Tibial artery (tissue), 4 donors: Measurements from ENCODE around the gene SERPINC1.

ENCODE experiments used
- DNase-seq, 2 donors: peaks; one replicate each; pipeline ENCODE4 v3.0.0-alpha.2; 2019
- H3K27ac ChIP-seq, 2 donors: fragments of 200-600 bp; sonication (generic) in 1 of 2; 1 replicate in 1 of 2; 2 replicates in 1 of 2; pipeline ENCODE4 v1.5.1; 2018 to 2019; ENCODE audit warnings: mild to moderate bottlenecking in 1 of 2
- H3K27me3 ChIP-seq, 2 donors: fragments of 200-600 bp; sonication (generic) in 1 of 2; one replicate each; pipeline versions ENCODE4 v1.5.1 to v1.6.0; 2016 to 2019
- H3K36me3 ChIP-seq, 3 donors: fragments of 200-600 bp; sonication (generic) in 2 of 3; one replicate each; pipeline ENCODE4 v1.5.1; 2016 to 2019; ENCODE audit warnings: mild to moderate bottlenecking in 2 of 3
- H3K4me1 ChIP-seq, 4 donors: fragments of 200-600 bp; sonication (generic) in 2 of 4; 1 replicate in 3 of 4; 2 replicates in 1 of 4; pipeline ENCODE4 v1.5.1; 2016 to 2019
- H3K4me3 ChIP-seq, 2 donors: fragments of 200-600 bp; sonication (generic) in 1 of 2; 1 replicate in 1 of 2; 2 replicates in 1 of 2; pipeline ENCODE4 v1.5.1; 2018 to 2019; ENCODE audit warnings: mild to moderate bottlenecking in 2 of 2
- H3K9me3 ChIP-seq, 3 donors: fragments of 200-600 bp; sonication (generic) in 1 of 3; one replicate each; pipeline ENCODE4 v1.5.1; 2016 to 2019
- CTCF ChIP-seq, 2 experiments: fragments of 200-600 bp in 1 of 2; fragments of 450-650 bp in 1 of 2; IDR thresholded peaks; one replicate each; pipeline ENCODE4 v1.5.1; 2017 to 2019; ENCODE audit warnings: antibody characterized with exemption in 2 of 2, mild to moderate bottlenecking in 1 of 2, moderate library complexity in 1 of 2
- intact Hi-C: fragments of 100-400 bp; cut with DNase I; formaldehyde crosslinking; loops from one replicate; pipeline ENCODE4 v1.15.0; 2023; ENCODE audit warnings: low total_unique reads

The SERPINC1 gene

GRCh38 chr1:173878251-173878650 is 38.9 kb downstream of the SERPINC1 start:
- Histone ChIP-seq H3K27ac (no peak overlapping the region), H3K36me3 (peaks cover 30 to 54% (median 51%) of the 10 kb centered on the region in 3 donors)
- TF ChIP-seq CTCF (IDR thresholded peaks at IDR 0.05), result no peak

GRCh38 chr1:173876732-173877131 is 40.4 kb downstream of the SERPINC1 start:
- peaks cover 30 to 56% (median 54%) of the 10 kb centered on the region in 3 donors for H3K36me3 ChIP-seq
- no peaks in the 10 kb centered on the region for H3K27me3 ChIP-seq
- no peak for TF ChIP-seq CTCF (IDR thresholded peaks at IDR 0.05)
- no peak for DNase-seq
- no peaks in the 10 kb centered on the region for H3K9me3 ChIP-seq
- H3K4me1 ChIP-seq, result no peaks in the 10 kb centered on the region
- intact Hi-C loops, result no loop called here
- H3K4me3 ChIP-seq, result no peak overlapping the region
- H3K27ac ChIP-seq, result no peak overlapping the region

More at GRCh38 chr1:173878251-173878650, 38.9 kb downstream of the SERPINC1 start:
- H3K4me1 ChIP-seq, result no peaks in the 10 kb centered on the region
- no peak overlapping the region for H3K4me3 ChIP-seq
- no peaks in the 10 kb centered on the region for H3K9me3 ChIP-seq
- no peak for DNase-seq
- H3K27me3 ChIP-seq, result no peaks in the 10 kb centered on the region
- intact Hi-C loops, result no loop called here

- no peak overlapping the region for H3K27ac ChIP-seq
- H3K4me3 ChIP-seq, result no peak overlapping the region
- H3K27me3 ChIP-seq, result no peaks in the 10 kb centered on the region
- no peaks in the 10 kb centered on the region for H3K9me3 ChIP-seq
- intact Hi-C loops, result no loop called here
- H3K36me3 ChIP-seq, result peaks cover 23 to 42% (median 37%) of the 10 kb centered on the region in 3 donors
- peaks cover 0 to 24% (median 8%) of the 10 kb centered on the region in 4 donors for H3K4me1 ChIP-seq
- no peak for DNase-seq
- no peak for TF ChIP-seq CTCF (IDR thresholded peaks at IDR 0.05)
Measured at GRCh38 chr1:173871500-173871899, 45.6 kb downstream of the SERPINC1 start.

- no peak for DNase-seq
- Histone ChIP-seq H3K9me3 (no peaks in the 10 kb centered on the region), H3K36me3 (peaks cover 23 to 38% (median 37%) of the 10 kb centered on the region in 3 donors), H3K4me3 (no peak overlapping the region), H3K27me3 (no peaks in the 10 kb centered on the region), H3K4me1 (peaks cover 0 to 28% (median 8%) of the 10 kb centered on the region in 4 donors), H3K27ac (no peak overlapping the region)
- intact Hi-C loops, result no loop called here
- TF ChIP-seq CTCF (IDR thresholded peaks at IDR 0.05), result no peak
Measured at GRCh38 chr1:173871091-173871490, 46.0 kb downstream of the SERPINC1 start.

GRCh38 chr1:173870252-173871075 is 46.7 kb downstream of the SERPINC1 start:
- H3K4me3 ChIP-seq, result no peak overlapping the region
- H3K27ac ChIP-seq, result no peak overlapping the region
- intact Hi-C loops, result no loop called here
- H3K9me3 ChIP-seq, result no peaks in the 10 kb centered on the region
- H3K4me1 ChIP-seq, result peaks cover 0 to 33% (median 8%) of the 10 kb centered on the region in 4 donors
- DNase-seq, result no peak
- peaks cover 24 to 37% (median 35%) of the 10 kb centered on the region in 3 donors for H3K36me3 ChIP-seq
- no peak for TF ChIP-seq CTCF (IDR thresholded peaks at IDR 0.05)
- H3K27me3 ChIP-seq, result no peaks in the 10 kb centered on the region
